Cardiac fibroblast (primary cell): Measurements from ENCODE around the gene VAC14.

Experiments
- DNase-seq, 2 donors: peaks; one replicate each; pipeline versions ENCODE4 v3.0.0 to v3.0.0-alpha.2; 2010; ENCODE audit warnings: low read depth in 2 of 2
- H3K4me3 ChIP-seq, 2 donors: replicated peaks in 1 of 2; 1 replicate in 1 of 2; 2 replicates in 1 of 2; pipeline ENCODE4 v1.5.1; 2011; ENCODE audit warnings: low read depth in 2 of 2, low read length in 2 of 2, mild to moderate bottlenecking in 2 of 2, moderate library complexity in 1 of 2
- CTCF ChIP-seq: IDR thresholded peaks from one replicate; pipeline ENCODE4 v1.5.1; 2011; ENCODE audit warnings: low read depth, mild to moderate bottlenecking, low read length, inconsistent platforms

The VAC14 gene

GRCh38 chr16:70777496-70777895, 23.5 kb downstream of the VAC14 start:
- TF ChIP-seq CTCF, result no peak
- no peak for DNase-seq
- H3K4me3 ChIP-seq, result no peak overlapping the region

- no peak overlapping the region for H3K4me3 ChIP-seq
- TF ChIP-seq CTCF, result no peak
- no peak for DNase-seq
Observed at GRCh38 chr16:70775399-70775798, 25.6 kb downstream of the VAC14 start.

GRCh38 chr16:70774261-70774660, 26.7 kb downstream of the VAC14 start:
- TF ChIP-seq CTCF, result no peak
- no peak overlapping the region for H3K4me3 ChIP-seq
- DNase-seq, result no peak

GRCh38 chr16:70772493-70772892, 28.5 kb downstream of the VAC14 start:
- no peak overlapping the region for H3K4me3 ChIP-seq
- peak; percentile 28 to 69 for DNase-seq
- TF ChIP-seq CTCF, result no peak

GRCh38 chr16:70770626-70771552, 30.1 kb downstream of the VAC14 start:
- peak; percentile 96 for TF ChIP-seq CTCF
- DNase-seq, result peak; percentile 64 to 69
- H3K4me3 ChIP-seq, result no peak overlapping the region

- H3K4me3 ChIP-seq, result no peak overlapping the region
- TF ChIP-seq CTCF, result no peak
- DNase-seq, result no peak
Observed at GRCh38 chr16:70770291-70770625, 30.7 kb downstream of the VAC14 start.
